HG02623 (cell line): Measurements from ENCODE around the gene IGFBP2.

Experiments used
- ATAC-seq: cut with Tn5 transposase; IDR thresholded peaks from one replicate; pipeline ENCODE4 v1.9.1; 2021; ENCODE audit warnings: moderate library complexity; ENCODE audit not compliant: unreplicated experiment

Gene IGFBP2

DNA sequence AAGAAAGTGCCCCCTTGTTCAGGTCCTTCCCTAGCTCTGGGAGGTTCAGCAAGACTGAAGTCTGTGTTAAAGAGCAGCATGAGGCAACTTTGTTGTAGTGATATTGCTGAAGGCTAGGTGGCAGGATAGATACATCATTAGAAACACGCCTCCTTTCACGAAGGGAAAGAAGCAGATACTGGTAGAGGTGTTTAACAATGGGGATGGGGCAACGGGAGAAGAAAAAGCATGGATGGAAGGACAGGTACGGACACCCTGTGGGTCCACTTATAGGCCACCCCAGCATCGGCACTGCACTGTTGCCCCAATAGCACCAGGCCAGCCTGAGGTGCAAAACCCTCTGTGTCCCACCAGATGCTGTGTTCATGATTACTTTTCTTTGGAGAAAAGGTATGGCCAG, 65.7 kb downstream of the IGFBP2 start:
- peak; percentile 67 for ATAC-seq

DNA sequence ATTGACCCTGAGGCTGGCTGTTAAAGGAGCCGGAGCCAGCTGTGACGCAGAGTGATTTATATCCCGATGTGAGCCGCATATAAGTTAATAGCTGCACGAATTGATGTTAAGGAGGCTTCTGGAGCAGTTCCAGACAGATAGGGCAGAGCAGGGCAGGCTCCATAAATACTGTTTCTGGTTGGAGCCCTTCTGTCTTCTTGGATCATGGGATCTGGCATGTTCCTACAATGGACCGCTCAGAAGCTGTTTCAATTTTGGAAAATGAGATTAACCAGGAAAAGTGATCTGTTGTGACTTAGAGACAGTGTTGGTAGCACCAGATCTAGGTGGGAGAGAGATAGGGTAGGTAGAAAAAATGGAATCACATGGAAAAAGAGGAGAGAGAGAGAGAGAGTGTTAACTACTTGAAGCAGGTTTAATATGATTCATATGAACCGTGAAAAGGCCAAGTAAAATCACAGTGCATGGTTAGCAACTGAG, 66.9 kb downstream of the IGFBP2 start:
- ATAC-seq = no peak

DNA sequence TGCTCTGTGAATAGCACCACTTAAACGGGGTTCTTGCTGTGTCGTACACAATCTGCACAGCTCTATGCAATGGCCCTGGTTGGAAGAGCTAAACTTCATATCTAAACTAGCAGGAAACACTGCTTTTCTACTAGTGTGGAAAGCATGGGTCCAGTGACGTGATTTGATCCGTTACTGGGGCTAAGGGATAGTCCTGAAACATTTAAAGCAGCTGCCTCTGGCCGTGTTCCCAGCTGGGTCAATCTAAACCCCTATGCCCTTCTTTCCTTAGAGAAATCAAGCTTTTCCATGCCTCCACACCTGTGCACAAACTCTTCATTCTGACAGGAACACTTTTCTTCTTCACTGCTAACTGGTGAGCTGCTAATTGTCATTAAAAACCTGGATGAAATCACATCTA, 67.6 kb downstream of the IGFBP2 start:
- no peak for ATAC-seq

DNA sequence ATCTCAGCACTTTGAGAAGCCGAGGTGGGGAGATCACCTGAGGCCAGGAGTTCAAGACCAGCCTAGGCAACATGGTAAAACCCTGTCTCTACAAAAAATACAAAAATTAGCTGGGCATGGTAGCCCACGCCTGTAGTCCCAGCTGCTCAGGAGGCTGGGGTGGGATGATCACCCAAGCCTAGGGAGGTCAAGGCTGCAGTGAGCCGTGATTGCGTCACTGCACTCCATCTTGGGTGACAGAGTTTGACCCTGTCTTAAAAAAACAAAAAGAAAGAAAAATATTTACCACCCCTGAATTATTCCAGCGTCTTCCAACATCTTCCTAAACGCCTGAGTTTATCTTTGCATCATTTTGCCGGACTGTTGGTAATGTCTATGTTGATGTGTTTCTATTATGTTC, 68.3 kb downstream of the IGFBP2 start:
- no peak for ATAC-seq

DNA sequence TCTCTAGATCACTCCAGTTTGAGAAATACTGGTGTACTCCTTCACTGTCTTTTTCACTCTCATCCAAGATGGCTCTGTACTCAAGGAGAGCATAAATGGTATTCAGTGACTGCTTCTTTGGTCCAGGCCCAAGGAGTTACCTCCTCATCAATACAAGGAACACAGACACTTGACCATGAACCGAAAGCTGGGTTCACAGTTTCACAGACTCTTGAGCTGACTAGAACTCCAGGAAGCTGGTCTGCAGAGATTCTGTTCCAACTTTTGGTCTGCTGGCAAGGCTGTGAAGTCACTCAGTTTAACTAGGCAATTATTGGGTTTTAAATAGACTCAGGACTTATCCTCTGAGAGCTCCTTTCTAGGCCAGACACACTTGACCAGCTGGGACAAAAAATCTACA, 69.5 kb downstream of the IGFBP2 start:
- no peak for ATAC-seq

DNA sequence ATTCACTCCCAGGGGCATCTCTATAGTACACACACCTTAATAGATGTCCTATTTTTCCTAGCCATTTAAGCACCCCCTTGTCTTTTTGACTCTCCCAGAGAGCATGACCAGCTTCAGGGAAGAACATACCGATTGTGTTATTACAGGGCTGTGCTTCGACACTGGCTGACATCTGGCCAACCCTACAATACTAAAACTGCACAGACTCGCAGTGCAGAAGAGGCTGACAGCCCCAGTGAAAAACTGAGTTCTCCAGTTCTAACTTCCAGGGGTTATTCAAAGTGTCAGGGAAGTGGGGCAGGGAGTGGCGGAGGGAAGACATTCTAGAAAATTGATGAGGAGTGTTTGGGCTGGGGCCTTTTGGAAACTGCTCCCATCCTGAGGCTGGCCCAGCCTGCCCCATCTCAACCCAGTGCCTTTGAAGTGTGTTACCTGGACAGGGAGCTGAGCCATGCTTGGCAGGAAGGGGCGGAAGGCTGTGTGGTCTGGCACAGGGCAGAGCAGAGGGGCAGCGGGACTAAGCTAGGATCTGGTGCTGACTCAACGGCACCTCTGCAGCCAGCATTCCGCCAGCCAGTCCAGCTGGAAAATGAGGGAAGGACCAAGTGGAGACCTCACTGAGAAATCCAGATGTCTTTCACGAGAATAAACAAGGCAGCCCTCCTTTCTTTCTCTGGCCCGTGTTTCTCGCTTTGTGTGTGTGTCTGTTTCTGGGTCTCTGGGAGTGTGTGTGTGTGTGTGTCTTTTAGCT, 77.5 kb downstream of the IGFBP2 start:
- ATAC-seq = no peak

DNA sequence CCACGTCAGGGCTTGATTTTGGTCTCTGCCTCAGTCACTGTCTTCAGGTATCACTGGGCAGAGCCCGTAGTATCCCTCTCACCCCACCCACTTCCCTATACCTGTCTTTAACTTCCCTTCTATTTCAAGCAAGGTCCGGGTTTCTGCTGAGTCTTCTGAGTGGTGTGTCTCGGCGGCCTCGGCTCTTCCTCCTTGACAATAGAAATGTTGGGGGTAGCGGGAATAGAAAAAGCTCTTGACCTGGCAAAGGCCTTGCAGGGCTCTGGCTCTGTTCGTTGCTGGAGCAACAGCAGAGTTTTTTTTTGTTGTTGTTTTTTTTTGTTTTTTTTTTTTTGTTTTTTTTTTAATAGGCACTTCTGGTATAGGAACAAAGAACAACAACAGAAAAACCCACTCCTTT, 78.1 kb downstream of the IGFBP2 start:
- no peak for ATAC-seq

DNA sequence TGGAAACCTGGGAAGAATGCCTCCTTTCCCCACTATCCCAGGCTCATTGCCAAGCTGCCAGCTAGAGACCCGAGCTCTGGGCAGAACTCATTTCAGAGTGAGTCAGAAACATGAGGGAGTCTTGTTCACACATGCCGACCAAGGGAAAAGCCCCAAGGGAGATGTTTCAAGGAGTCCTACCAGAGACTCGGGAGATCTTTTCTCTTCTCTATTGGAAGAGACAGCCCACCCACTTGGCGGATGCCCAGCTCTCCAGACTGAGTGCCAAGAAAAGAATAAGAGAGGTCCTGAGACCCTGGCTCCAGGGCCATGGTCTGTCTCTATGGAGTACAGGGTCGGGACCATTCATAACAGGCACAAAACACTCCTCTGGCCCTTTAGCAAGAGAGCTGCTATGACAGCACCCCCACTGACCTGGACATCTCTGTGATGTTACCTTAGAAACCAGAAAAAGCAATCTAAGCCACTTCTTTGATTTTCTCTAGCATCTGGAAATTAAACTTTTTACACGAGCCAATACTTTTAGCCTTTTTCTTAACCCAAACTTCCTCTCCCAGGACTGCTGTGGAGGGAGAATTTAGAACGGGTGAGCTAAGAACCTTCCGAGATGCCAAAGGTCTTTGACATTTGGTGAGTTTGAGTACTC, 80.6 kb downstream of the IGFBP2 start:
- no peak for ATAC-seq
